ENCODE results near the gene SLC22A2.

GRCh38 chr6:160227038-160227768 lies 31.4 kb downstream of the SLC22A2 start:
- TF ChIP-seq, protein P1, sequence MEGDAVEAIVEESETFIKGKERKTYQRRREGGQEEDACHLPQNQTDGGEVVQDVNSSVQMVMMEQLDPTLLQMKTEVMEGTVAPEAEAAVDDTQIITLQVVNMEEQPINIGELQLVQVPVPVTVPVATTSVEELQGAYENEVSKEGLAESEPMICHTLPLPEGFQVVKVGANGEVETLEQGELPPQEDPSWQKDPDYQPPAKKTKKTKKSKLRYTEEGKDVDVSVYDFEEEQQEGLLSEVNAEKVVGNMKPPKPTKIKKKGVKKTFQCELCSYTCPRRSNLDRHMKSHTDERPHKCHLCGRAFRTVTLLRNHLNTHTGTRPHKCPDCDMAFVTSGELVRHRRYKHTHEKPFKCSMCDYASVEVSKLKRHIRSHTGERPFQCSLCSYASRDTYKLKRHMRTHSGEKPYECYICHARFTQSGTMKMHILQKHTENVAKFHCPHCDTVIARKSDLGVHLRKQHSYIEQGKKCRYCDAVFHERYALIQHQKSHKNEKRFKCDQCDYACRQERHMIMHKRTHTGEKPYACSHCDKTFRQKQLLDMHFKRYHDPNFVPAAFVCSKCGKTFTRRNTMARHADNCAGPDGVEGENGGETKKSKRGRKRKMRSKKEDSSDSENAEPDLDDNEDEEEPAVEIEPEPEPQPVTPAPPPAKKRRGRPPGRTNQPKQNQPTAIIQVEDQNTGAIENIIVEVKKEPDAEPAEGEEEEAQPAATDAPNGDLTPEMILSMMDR (conservative IDR thresholded peaks at IDR 0.05; ENCODE audit: low read length), result no peak
- TF ChIP-seq EZH2phosphoT487 (IDR thresholded peaks at IDR 0.05; ENCODE audit: borderline replicate concordance, low read depth, low read length), result no peak

Measured in OCI-LY7 (cell line).